Pons (tissue), 1 donor: ENCODE data around the gene MTCL3.
"Not testable (repeated sequence)": the region's sequence is repeated elsewhere in the genome, so short reads cannot be mapped to it uniquely, and the experiment has no call there.

Experiments used
- DNase-seq: peaks from one replicate; pipeline ENCODE4 v3.0.0-alpha.2; 2016; ENCODE audit warnings: low spot score

The MTCL3 gene

DNA sequence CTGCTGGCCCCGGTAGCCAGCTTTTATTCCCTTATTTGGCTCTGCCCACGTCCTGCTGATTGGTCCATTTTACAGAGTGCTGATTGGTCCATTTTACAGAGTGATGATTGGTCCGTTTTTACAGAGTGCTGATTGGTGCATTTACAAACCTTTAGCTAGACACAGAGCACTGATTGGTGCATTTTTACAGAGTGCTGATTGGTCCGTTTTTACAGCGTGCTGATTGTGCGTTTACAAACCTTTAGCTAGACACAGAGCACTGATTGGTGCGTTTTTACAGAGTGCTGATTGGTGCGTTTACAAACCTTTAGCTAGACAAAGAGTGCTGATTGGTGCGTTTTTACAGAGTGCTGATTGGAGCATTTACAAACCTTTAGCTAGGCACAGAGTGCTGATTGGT is 90.6 kb downstream of the MTCL3 start:
- DNase-seq, result not testable (repeated sequence)

DNA sequence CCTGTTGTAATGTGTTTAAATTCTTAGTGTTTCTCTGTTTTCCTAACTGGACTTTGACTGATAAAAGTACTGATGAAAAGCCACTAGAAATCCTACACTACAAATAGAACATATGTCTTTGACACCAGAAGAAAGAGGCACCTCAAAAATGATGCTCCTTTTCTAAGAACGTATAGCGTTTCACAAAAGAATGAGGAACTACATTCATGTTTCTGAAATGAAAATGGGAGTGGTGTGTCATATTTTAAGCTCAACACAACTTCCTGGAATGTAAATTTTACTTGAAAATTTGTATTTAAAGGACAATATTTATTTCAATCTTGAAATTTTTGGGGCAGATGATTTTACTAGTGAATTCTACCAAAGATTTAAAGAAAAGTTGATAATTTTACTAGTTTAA is 95.2 kb downstream of the MTCL3 start:
- no peak for DNase-seq
